Measurements from ENCODE around the gene UPF2. TPM values are rescaled to one million over a fixed set of nuclear protein-coding genes. Genes with fewer than 3 reads are reported as not detected.

Gene UPF2
- total RNA-seq, 3 donors from 2014 or later (not counting 1 experiment from before 2014, with no cell fraction given), result 29.3 to 33.2 (median 30.1) TPM

GRCh38 chr10:11879387-11880094 is 163.1 kb downstream of the UPF2 start:
- Histone ChIP-seq H3K9me3 (ENCODE audit: control insufficient read depth, insufficient read depth, low read length) (no peaks in the 10 kb centered on the region), H3K4me1 (ENCODE audit: control insufficient read depth, insufficient read depth, low read length) (peaks cover 17% of the 10 kb centered on the region), H3K27me3 (ENCODE audit: control insufficient read depth, insufficient read depth, low read length) (no peaks in the 10 kb centered on the region), H3K4me3 (ENCODE audit: low read length) (no peak overlapping the region), H3K36me3 (ENCODE audit: control insufficient read depth, insufficient read depth, low read length) (no peaks in the 10 kb centered on the region), H3K27ac (ENCODE audit: low read length) (no peak overlapping the region)
- Mint-ChIP-seq H3K4me3 (no peak overlapping the region), H3K27ac (no peak overlapping the region), H3K4me1 (peaks cover 7 to 15% of the 10 kb centered on the region in 2 donors), H3K27me3 (ENCODE audit: low read depth in 2 of 2) (no peaks in the 10 kb centered on the region), H3K9me3 (no peaks in the 10 kb centered on the region), H3K36me3 (no peaks in the 10 kb centered on the region)
- no peak for TF ChIP-seq CTCF (IDR thresholded peaks at IDR 0.05)
- WGBS (ENCODE audit: insufficient coverage), result 90% methylated on average over 15 of the region's 15 CpGs
- intact Hi-C loops (cut with micrococcal nuclease), result no loop called here
- ATAC-seq (no peak), DNase-seq (no peak)

- Histone ChIP-seq H3K4me1 (ENCODE audit: control insufficient read depth, insufficient read depth, low read length) (peaks cover 20% of the 10 kb centered on the region), H3K27me3 (ENCODE audit: control insufficient read depth, insufficient read depth, low read length) (no peaks in the 10 kb centered on the region), H3K36me3 (ENCODE audit: control insufficient read depth, insufficient read depth, low read length) (no peaks in the 10 kb centered on the region), H3K4me3 (ENCODE audit: low read length) (no peak overlapping the region), H3K27ac (ENCODE audit: low read length) (no peak overlapping the region), H3K9me3 (ENCODE audit: control insufficient read depth, insufficient read depth, low read length) (no peaks in the 10 kb centered on the region)
- H3K27ac Mint-ChIP-seq, result no peak overlapping the region
- no peaks in the 10 kb centered on the region for H3K27me3 Mint-ChIP-seq (ENCODE audit: low read depth in 2 of 2)
- H3K9me3 Mint-ChIP-seq, result no peaks in the 10 kb centered on the region
- no peak for DNase-seq
- 93% methylated on average over 12 of the region's 12 CpGs for WGBS (ENCODE audit: insufficient coverage)
- intact Hi-C loops (cut with micrococcal nuclease), result no loop called here
- no peak overlapping the region for H3K4me3 Mint-ChIP-seq
- no peak for ATAC-seq
- H3K36me3 Mint-ChIP-seq, result no peaks in the 10 kb centered on the region
- TF ChIP-seq CTCF (IDR thresholded peaks at IDR 0.05), result no peak
- H3K4me1 Mint-ChIP-seq, result peaks cover 7 to 16% of the 10 kb centered on the region in 2 donors
Measured at GRCh38 chr10:11878776-11879175, 163.8 kb downstream of the UPF2 start.

- no peaks in the 10 kb centered on the region for H3K9me3 ChIP-seq (ENCODE audit: control insufficient read depth, insufficient read depth, low read length)
- H3K36me3 Mint-ChIP-seq, result no peaks in the 10 kb centered on the region
- H3K27ac ChIP-seq (ENCODE audit: low read length), result no peak overlapping the region
- peaks cover 4 to 12% of the 10 kb centered on the region in 2 donors for H3K4me1 Mint-ChIP-seq
- DNase-seq (no peak), ATAC-seq (no peak)
- H3K4me3 Mint-ChIP-seq, result no peak overlapping the region
- intact Hi-C loops (cut with micrococcal nuclease), result no loop called here
- H3K9me3 Mint-ChIP-seq, result no peaks in the 10 kb centered on the region
- H3K36me3 ChIP-seq (ENCODE audit: control insufficient read depth, insufficient read depth, low read length), result no peaks in the 10 kb centered on the region
- peaks cover 15% of the 10 kb centered on the region for H3K4me1 ChIP-seq (ENCODE audit: control insufficient read depth, insufficient read depth, low read length)
- no peak overlapping the region for H3K27ac Mint-ChIP-seq
- no peak for TF ChIP-seq CTCF (IDR thresholded peaks at IDR 0.05)
- peaks cover 0 to 10% of the 10 kb centered on the region in 2 donors for H3K27me3 Mint-ChIP-seq (ENCODE audit: low read depth in 2 of 2)
- no peak overlapping the region for H3K4me3 ChIP-seq (ENCODE audit: low read length)
- peaks cover 2% of the 10 kb centered on the region for H3K27me3 ChIP-seq (ENCODE audit: control insufficient read depth, insufficient read depth, low read length)
- 94% methylated on average over 13 of the region's 13 CpGs for WGBS (ENCODE audit: insufficient coverage)
Measured at GRCh38 chr10:11877591-11877905, 165.1 kb downstream of the UPF2 start.
